ENCODE results near the gene COL4A2.

The COL4A2 gene

GRCh38 chr13:110548891-110549794, 242.1 kb downstream of the COL4A2 start:
- DNase-seq: no peak

DNA sequence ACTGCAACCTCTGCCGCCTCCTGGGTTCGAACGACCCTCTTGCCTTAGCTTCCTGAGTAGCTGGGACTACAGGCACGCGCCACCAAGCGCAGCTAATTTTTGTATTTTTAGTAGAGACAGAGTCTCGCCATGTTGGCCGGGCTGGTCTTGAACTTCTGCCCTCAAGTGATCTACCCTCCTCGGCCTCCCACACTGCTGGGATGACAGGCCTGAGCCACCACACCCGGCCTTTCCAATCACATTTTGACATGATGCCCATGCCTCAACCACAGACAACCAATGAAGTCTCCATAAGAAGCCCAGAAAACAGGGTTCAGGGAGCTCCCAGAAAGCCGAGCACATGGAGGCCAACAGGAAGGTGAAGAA, 242.7 kb downstream of the COL4A2 start:
- DNase-seq: no peak

DNA sequence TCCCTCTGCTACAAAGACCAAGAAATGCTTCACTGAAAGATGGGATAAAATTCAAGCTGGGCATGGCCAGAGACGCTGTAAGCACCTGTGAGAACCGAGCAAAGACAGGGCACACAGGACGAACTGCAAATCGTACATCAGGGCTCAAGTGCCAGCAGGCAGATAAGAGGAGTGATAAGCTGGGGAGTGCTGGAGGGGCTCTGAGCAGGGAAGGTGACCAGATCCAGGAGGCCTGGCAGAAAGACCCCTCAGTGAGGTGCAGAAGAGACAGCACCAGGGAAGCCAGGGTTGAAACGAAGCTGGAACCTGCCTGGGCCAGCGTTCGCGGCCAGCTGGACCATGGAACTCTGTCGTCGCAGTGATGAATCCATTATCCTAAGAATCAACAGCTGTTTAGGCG, 244.2 kb downstream of the COL4A2 start:
- DNase-seq: no peak

GRCh38 chr13:110552767-110553166, 245.7 kb downstream of the COL4A2 start:
- DNase-seq: no peak

DNA sequence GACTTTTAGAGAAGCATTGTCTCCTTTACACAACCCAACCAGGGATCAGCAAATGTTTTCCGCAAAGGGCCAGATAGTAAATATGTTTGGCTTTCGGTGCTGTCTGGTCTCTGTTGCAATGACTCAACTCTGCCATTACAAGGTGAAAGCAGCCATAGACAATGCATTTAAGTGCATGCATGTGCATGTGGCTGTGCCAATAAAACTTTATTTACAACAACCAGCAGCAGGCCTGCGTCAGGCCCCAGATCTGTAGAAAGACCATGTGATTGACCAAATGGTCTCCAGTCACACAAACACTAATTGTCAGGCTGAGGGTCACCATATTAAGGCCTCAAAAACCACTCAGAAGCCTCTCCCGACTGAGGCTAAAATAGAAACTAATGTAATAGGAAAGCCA, 246.3 kb downstream of the COL4A2 start:
- DNase-seq: no peak

GRCh38 chr13:110554227-110554836, 247.2 kb downstream of the COL4A2 start:
- no peak for DNase-seq

- no peak for DNase-seq
These were observed 247.9 kb downstream of the COL4A2 start for GRCh38 chr13:110554946-110555345.

GRCh38 chr13:110555601-110556223, 248.6 kb downstream of the COL4A2 start:
- peak; percentile 63 for DNase-seq

DNA sequence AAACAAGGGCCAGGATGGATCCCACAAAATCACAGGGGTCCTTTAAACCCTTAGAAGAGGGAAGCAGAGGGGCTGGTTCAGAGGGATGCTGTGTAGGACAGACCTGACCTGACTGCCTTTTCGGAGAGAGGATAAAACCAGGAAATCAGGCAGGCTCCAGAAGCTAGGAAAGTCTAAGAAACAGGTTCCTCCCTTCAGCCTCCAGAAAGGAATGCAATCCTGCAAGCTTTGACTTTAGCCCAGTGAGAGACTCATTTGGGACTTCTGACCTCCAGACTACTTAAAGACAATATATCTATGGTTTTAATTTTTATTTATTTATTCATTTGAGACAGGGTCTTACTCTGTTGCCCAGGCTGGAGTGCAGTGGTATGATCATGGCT, 249.1 kb downstream of the COL4A2 start:
- no peak for DNase-seq

DNA sequence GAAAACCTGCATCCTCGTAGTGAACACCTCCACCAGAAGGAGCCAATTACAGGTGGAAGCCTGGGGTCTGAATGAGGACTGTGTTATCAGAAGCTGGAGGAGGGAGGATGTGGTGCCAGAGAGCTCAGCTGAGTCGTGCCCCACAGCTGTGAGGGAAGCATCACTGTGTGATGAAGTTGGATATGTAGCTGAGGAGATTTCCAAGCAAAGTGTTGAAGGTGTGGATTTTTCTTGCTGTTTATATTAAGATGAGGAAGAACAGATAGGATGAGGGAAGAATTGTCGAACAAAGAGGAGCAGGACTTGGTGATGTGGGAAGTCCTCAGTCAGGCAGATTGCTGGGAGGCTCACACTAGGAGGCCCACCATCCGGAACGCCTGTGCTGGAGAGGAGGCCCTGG, 250.0 kb downstream of the COL4A2 start:
- no peak for DNase-seq

- DNase-seq: no peak
These were observed 250.7 kb downstream of the COL4A2 start for GRCh38 chr13:110557610-110558305.

DNA sequence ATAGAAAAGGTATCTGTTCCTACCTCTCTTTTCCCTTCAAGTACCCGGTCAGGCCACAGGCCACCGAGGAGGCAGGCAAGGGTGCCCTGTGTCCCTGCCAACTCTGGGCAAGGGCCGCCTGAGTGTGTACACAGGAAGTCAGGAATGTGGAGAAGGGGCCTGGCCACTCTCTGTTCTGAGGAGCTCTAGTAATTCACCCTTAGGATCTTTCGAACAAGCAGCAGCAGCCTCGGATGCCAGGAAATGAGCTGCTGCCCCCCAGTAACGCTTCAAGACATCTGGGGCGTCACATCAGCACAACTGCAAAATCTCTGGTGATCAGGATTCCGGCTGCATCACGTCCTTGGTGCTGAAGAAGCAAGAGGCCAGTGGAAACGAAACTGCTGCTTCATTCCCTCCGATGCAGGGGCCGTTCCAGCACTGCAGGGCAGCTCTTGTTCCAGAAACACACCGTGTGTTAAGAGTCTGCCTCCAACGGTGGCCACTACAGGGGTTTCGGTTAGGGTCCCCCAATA, 252.4 kb downstream of the COL4A2 start:
- no peak for DNase-seq

DNA sequence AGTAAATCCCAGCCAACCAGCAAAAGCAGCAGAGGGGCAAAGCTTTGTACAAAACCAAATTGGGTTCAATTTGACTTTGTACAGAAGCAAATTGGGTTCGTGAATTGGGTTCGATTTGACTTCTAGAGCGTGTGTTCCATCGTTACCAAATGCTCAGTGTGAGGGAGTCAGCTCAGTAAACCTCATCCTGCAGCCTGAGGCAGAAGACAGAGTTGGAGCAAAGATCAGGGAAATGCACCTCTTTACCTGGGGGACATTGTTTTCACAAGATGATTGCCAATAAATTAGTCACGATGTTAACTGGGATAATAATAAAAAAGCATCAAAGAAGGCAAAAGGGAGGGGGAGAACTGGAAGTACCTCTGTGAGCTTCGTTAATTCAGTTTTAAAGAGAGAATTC, 252.9 kb downstream of the COL4A2 start:
- DNase-seq: no peak

- peak; percentile 27 for DNase-seq
These were observed 253.7 kb downstream of the COL4A2 start for GRCh38 chr13:110560601-110561343.

DNA sequence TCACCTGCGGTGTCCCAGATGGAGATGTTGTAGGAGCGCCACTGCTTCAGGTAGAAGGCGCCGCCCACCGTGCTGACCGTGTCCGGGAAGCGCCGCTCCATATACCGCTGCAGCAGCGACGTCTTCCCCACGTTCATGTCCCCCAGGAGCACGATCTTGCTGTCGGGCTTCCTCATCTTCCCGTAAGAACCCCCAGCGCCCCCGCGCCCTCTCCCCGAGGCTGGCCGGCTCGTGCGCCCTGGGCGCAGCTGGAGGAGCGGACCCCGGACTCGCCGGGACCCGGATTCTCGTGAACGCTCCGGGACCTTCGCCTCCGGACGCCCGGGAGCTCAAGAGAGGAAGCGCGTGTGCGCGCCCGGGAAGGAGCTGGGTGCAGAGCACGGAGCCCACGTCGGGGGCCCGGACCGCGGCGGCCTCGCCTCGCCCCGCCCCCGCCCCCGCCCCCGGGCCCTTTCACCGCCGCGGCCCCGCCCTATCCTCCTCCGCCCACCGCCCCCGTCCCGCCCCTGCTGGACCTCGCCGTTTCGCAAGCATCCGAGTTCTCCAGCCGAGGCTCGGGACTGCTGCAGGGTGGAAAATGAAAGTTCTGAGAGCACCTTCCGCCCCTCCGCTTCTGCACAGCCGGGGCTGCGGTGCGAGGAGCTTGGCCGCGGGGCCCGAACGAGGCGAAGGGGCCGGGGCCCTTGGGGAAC, 254.4 kb downstream of the COL4A2 start, which contains the start of gene RAB20:
RAB20 (minus strand) TSS at position 379 of the 692 bp plus-strand sequence; CDS start at position 176, 203 bp downstream.
- DNase-seq: peak; percentile 79

DNA sequence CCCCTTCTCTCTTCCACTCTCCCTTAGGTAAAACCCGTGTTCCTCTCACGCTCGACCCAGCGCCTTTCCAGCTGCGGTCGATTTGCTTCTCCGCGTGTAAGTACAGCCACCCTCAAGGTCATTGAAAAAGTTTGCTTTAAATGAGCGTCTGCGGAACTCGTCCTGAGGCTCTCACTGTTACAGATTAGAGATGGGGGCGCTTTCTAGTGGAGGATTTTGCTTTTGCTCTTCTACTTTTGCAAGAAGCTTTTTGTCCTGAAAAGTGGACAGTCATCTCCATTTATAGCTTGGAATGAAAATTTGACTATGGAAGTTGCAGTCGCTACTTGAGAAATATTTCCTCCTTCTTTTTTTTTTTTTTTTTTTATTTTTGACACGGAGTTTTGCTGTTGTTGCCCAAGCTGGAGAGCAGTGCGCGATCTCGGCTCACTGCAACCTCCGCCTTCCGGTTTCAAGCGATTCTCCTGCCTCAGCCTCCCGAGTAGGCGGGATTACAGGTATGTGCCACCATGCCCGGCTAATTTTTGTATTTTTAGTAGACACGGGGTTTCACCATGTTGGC, 255.0 kb downstream of the COL4A2 start:
- DNase-seq: no peak
